H1 (cell line): ENCODE results near the gene FIGNL2. TPM values are rescaled to one million over a fixed set of nuclear protein-coding genes. Genes with fewer than 3 reads are reported as not detected.

ENCODE experiments used
- CTCF ChIA-PET: fragments of 300-600 bp; sonication (Branson Sonifier 250); formaldehyde crosslinking; loops from one replicate; lab custom pipeline; 2021; ENCODE audit not compliant: partially characterized antibody; lab: Charles Lee
- POLR2A ChIA-PET: fragments of 300-600 bp; sonication (Branson Sonifier 250); formaldehyde crosslinking; loops from one replicate; lab custom pipeline; 2021; ENCODE audit warnings: inconsistent platforms; ENCODE audit not compliant: partially characterized antibody; lab: Charles Lee
- DNase-seq, 2 experiments: peaks; one replicate each; pipeline versions ENCODE4 v3.0.0 to v3.0.0-alpha.2; 2010 to 2022; ENCODE audit warnings: low spot score in 2 of 2, low read depth in 1 of 2, mixed read lengths in 1 of 2
- FAIRE-seq: peaks from 2 replicates; lab custom pipeline; 2011; peaks lifted over from hg19 to GRCh38; lab: Jason Lieb, UNC
- H2AFZ ChIP-seq: 2 replicates; pipeline ENCODE4 v1.8.1; 2012; ENCODE audit warnings: low read length, inconsistent platforms
- H2AK5ac ChIP-seq: 2 replicates; pipeline ENCODE4 v1.6.1; 2013; ENCODE audit warnings: low read depth, low read length
- H2BK120ac ChIP-seq: replicated peaks from 2 replicates; pipeline ENCODE3; 2013; ENCODE audit warnings: low read depth, low read length, inconsistent platforms
- H2BK12ac ChIP-seq: 2 replicates; pipeline ENCODE4 v1.6.1; 2013; ENCODE audit warnings: low read depth, low read length
- H2BK15ac ChIP-seq: 2 replicates; pipeline ENCODE4 v1.6.1; 2013; ENCODE audit warnings: low read length
- H2BK20ac ChIP-seq: 2 replicates; pipeline ENCODE4 v1.6.1; 2013; ENCODE audit warnings: low read length
- H2BK5ac ChIP-seq: 2 replicates; pipeline ENCODE4 v1.6.1; 2013; ENCODE audit warnings: low read depth, low read length
- H3K14ac ChIP-seq: 2 replicates; pipeline ENCODE4 v1.6.1; 2013; ENCODE audit warnings: inconsistent platforms; ENCODE audit not compliant: insufficient read length
- H3K18ac ChIP-seq: 2 replicates; pipeline ENCODE4 v1.6.1; 2013; ENCODE audit warnings: low read length; ENCODE audit errors: extremely low read depth
- H3K23ac ChIP-seq: 2 replicates; pipeline ENCODE4 v1.6.1; 2013; ENCODE audit warnings: inconsistent platforms; ENCODE audit not compliant: insufficient read length
- H3K23me2 ChIP-seq: 2 replicates; pipeline ENCODE4 v1.6.1; 2013; ENCODE audit warnings: low read depth, low read length
- H3K27ac ChIP-seq: 2 replicates; pipeline ENCODE4 v1.6.1; 2011; ENCODE audit warnings: low read depth, low read length, inconsistent platforms
- H3K27me3 ChIP-seq, 4 experiments: replicated peaks in 1 of 4; 1 replicate in 1 of 4; 2 replicates in 3 of 4; pipeline versions ENCODE4 v1.6.1 to v1.8.1; 2011 to 2013; ENCODE audit warnings: low read length in 3 of 4, mild to moderate bottlenecking in 3 of 4, inconsistent platforms in 2 of 4, mixed read lengths in 2 of 4, moderate library complexity in 1 of 4; ENCODE audit not compliant: control insufficient read depth in 3 of 4, insufficient read depth in 3 of 4; ENCODE audit errors: extremely low read depth in 1 of 4
- H3K36me3 ChIP-seq, 4 experiments: 2 replicates each; pipeline versions ENCODE4 v1.6.1 to v1.8.1; 2011 to 2013; ENCODE audit warnings: mild to moderate bottlenecking in 4 of 4, low read length in 3 of 4, moderate library complexity in 2 of 4, control low read depth in 1 of 4, inconsistent platforms in 1 of 4; ENCODE audit not compliant: insufficient read depth in 4 of 4, control insufficient read depth in 2 of 4
- H3K4ac ChIP-seq: replicated peaks from 2 replicates; pipeline ENCODE3; 2013; ENCODE audit warnings: low read length, low read depth, mixed read lengths, inconsistent platforms; ENCODE audit not compliant: insufficient read length
- H3K4me1 ChIP-seq, 4 experiments: replicated peaks in 1 of 4; 1 replicate in 1 of 4; 2 replicates in 3 of 4; pipeline versions ENCODE4 v1.6.1 to v1.8.1; 2011 to 2013; ENCODE audit warnings: low read length in 3 of 4, inconsistent platforms in 2 of 4, mixed read lengths in 1 of 4; ENCODE audit not compliant: insufficient read depth in 4 of 4, control insufficient read depth in 3 of 4
- H3K4me2 ChIP-seq, 2 experiments: 2 replicates each; pipeline versions ENCODE4 v1.6.1 to v1.8.1; 2011 to 2013; ENCODE audit warnings: low read depth in 2 of 2, low read length in 2 of 2, control low read depth in 1 of 2, inconsistent platforms in 1 of 2, mild to moderate bottlenecking in 1 of 2; ENCODE audit not compliant: insufficient read depth in 1 of 2
- H3K4me3 ChIP-seq, 4 experiments: fragments of 200-600, 300-600 bp in 1 of 4; sonication (generic), shearing (Covaris generic), sonication (Bioruptor Twin) in 1 of 4; 2 replicates each; pipeline versions ENCODE4 v1.5.1 to v1.8.1; 2011 to 2016; ENCODE audit warnings: low read length in 4 of 4, low read depth in 3 of 4, control low read depth in 2 of 4, inconsistent platforms in 2 of 4, mild to moderate bottlenecking in 2 of 4, mixed read lengths in 1 of 4, moderate library complexity in 1 of 4; ENCODE audit not compliant: insufficient read depth in 2 of 4; ENCODE audit errors: extremely low read depth in 1 of 4
- H3K56ac ChIP-seq: replicated peaks from 2 replicates; pipeline ENCODE3; 2013; ENCODE audit warnings: low read depth, mild to moderate bottlenecking, mixed read lengths, low read length, inconsistent platforms; ENCODE audit not compliant: insufficient read length
- H3K79me1 ChIP-seq: 2 replicates; pipeline ENCODE4 v1.6.1; 2013; ENCODE audit warnings: low read depth, low read length, control low read depth
- H3K79me2 ChIP-seq, 2 experiments: 2 replicates each; pipeline versions ENCODE4 v1.6.1 to v1.8.1; 2012 to 2013; ENCODE audit warnings: low read length in 2 of 2, mild to moderate bottlenecking in 2 of 2, inconsistent platforms in 1 of 2; ENCODE audit not compliant: insufficient read depth in 2 of 2, control insufficient read depth in 1 of 2
- H3K9ac ChIP-seq, 4 experiments: replicated peaks in 1 of 4; 1 replicate in 1 of 4; 2 replicates in 3 of 4; pipeline versions ENCODE4 v1.6.1 to v1.8.1; 2011 to 2013; ENCODE audit warnings: low read depth in 3 of 4, low read length in 3 of 4, control low read depth in 2 of 4, mild to moderate bottlenecking in 2 of 4, moderate library complexity in 2 of 4, inconsistent platforms in 1 of 4; ENCODE audit errors: extremely low read depth in 1 of 4
- H3K9me3 ChIP-seq, 2 experiments: 2 replicates each; pipeline versions ENCODE4 v1.6.1 to v1.8.1; 2012 to 2013; ENCODE audit warnings: mild to moderate bottlenecking in 2 of 2, moderate library complexity in 2 of 2, control low read depth in 1 of 2, inconsistent platforms in 1 of 2, low read depth in 1 of 2, low read length in 1 of 2, mixed read lengths in 1 of 2; ENCODE audit not compliant: insufficient read depth in 2 of 2
- H4K20me1 ChIP-seq, 2 experiments: replicated peaks in 1 of 2; 2 replicates each; pipeline versions ENCODE3 to v1.8.1; 2011 to 2013; ENCODE audit warnings: inconsistent platforms in 2 of 2, low read length in 2 of 2, mild to moderate bottlenecking in 1 of 2; ENCODE audit not compliant: insufficient read depth in 2 of 2, control insufficient read depth in 1 of 2
- H4K5ac ChIP-seq: 2 replicates; pipeline ENCODE4 v1.6.1; 2013; ENCODE audit warnings: low read length, low read depth, mixed read lengths, inconsistent platforms; ENCODE audit not compliant: insufficient read length
- H4K8ac ChIP-seq: 2 replicates; pipeline ENCODE4 v1.8.0; 2013; ENCODE audit warnings: mild to moderate bottlenecking, moderate library complexity, low read length, inconsistent platforms; ENCODE audit not compliant: insufficient read depth; ENCODE audit errors: extremely low read depth
- H4K91ac ChIP-seq: replicated peaks from 2 replicates; pipeline ENCODE3; 2013; ENCODE audit warnings: low read length, mixed read lengths, inconsistent platforms; ENCODE audit not compliant: insufficient read length
- ATF2 ChIP-seq: IDR thresholded peaks from 2 replicates; pipeline ENCODE4 v1.6.1; 2012; ENCODE audit warnings: low read length, inconsistent platforms
- EGR1 ChIP-seq: IDR thresholded peaks from 2 replicates; pipeline ENCODE4 v1.6.1; 2011; ENCODE audit warnings: low read depth, low read length, borderline replicate concordance
- FOSL1 ChIP-seq: IDR thresholded peaks from 2 replicates; pipeline ENCODE4 v1.6.1; 2011; ENCODE audit warnings: mild to moderate bottlenecking, low read depth, low read length, moderate library complexity; ENCODE audit not compliant: insufficient read depth
- HDAC6 ChIP-seq: IDR thresholded peaks from one replicate; pipeline ENCODE4 v1.7.1; 2012; ENCODE audit warnings: low read depth, mild to moderate bottlenecking, inconsistent platforms, low read length, moderate library complexity
- KDM5A ChIP-seq: fragments of 200-600 bp; IDR thresholded peaks from 2 replicates; pipeline ENCODE4 v1.7.1; 2012; ENCODE audit warnings: mild to moderate bottlenecking, low read length, inconsistent platforms, mixed read lengths
- MAFK ChIP-seq: IDR thresholded peaks from 2 replicates; pipeline ENCODE4 v1.6.1; 2012; ENCODE audit warnings: low read depth, mild to moderate bottlenecking, improper control_type of control experiment, low read length
- PHF8 ChIP-seq: fragments of 200-600 bp; sonication (generic); conservative IDR thresholded peaks from 2 replicates; pipeline ENCODE4 v1.7.1; 2012; ENCODE audit warnings: low read depth, mild to moderate bottlenecking, inconsistent platforms, low read length, moderate library complexity
- SIRT6 ChIP-seq: IDR thresholded peaks from one replicate; pipeline ENCODE4 v1.7.1; 2012; ENCODE audit warnings: low read length, inconsistent platforms
- SIX5 ChIP-seq: IDR thresholded peaks from 2 replicates; pipeline ENCODE4 v1.6.1; 2011; ENCODE audit warnings: mild to moderate bottlenecking, low read depth, low read length
- SP4 ChIP-seq: IDR thresholded peaks from 2 replicates; pipeline ENCODE4 v1.6.1; 2012; ENCODE audit warnings: low read length, inconsistent platforms
- SUZ12 ChIP-seq: fragments of 200-600 bp; sonication (generic); IDR thresholded peaks from 2 replicates; pipeline ENCODE4 v1.6.1; 2012; ENCODE audit warnings: mild to moderate bottlenecking, inconsistent platforms, low read length, moderate library complexity, mixed read lengths
- TAF1 ChIP-seq: IDR thresholded peaks from 2 replicates; pipeline ENCODE4 v1.6.1; 2011; ENCODE audit warnings: mild to moderate bottlenecking, low read depth, low read length
- WGBS, 2 experiments: shearing (Covaris generic) in 1 of 2; methylation state at CpG; one replicate each; pipeline versions ENCODE4 v1.1.6 to v1.1.7; 2013 to 2015; ENCODE audit warnings: low lambda C conversion rate in 2 of 2, mixed read lengths in 2 of 2, inconsistent platforms in 1 of 2, low coverage in 1 of 2, missing lambda C conversion rate in 1 of 2; ENCODE audit not compliant: insufficient replicate concordance in 2 of 2, insufficient coverage in 1 of 2, insufficient read length in 1 of 2; ENCODE audit errors: extremely low coverage in 1 of 2, missing lambda C conversion rate in 1 of 2; 5-methylcytosine and 5-hydroxymethylcytosine counted together
- polyA plus RNA-seq, 7 experiments: library from polyadenylated mRNA; depleted of rRNA in 3 of 7; stranded (reverse) in 5 of 7; unstranded in 2 of 7; fragments of >200 nt in 5 of 7; fragments of 200-250 nt in 2 of 7; gene quantifications; 1 replicate in 5 of 7; 2 replicates in 1 of 7; 4 replicates in 1 of 7; pipeline versions ENCODE4 v1.2.1 to v1.2.3, GENCODE V29; 2011 to 2013; ENCODE audit warnings: missing spikeins in 2 of 7, mixed read lengths in 2 of 7
- total RNA-seq: library from RNA; stranded (reverse); fragmentation: NEBNext Ultra II Directional; extraction: Animal tissue kit (Norgen Biotek cat#: 25700); gene quantifications from 2 replicates; pipeline ENCODE4 v1.2.1, GENCODE V29; 2021

The FIGNL2 gene
- total and polyA plus RNA-seq, 2 of the 8 experiments (the other 6 are each of a cell fraction or from before 2014, with no cell fraction given), result 6.5 to 7.1 TPM

GRCh38 chr12:51869496-51869865, 21.0 kb upstream of the FIGNL2 start:
- Histone ChIP-seq H3K23ac (no peak overlapping the region), H3K79me2 (no peaks in the 10 kb centered on the region), H2BK12ac (peak overlapping the region; percentile 85), H4K20me1 (no peaks in the 10 kb centered on the region), H3K27me3 (peaks cover 0 to 29% (median 24%) of the 10 kb centered on the region in 4 experiments; a peak in 6 of 7 replicates), H3K4ac (peak overlapping the region; percentile 5), H3K14ac (no peak overlapping the region), H2BK5ac (0 out of 2 replicates have a peak overlapping the region, but pooled peaks have one; percentile 35), H2BK15ac (peak overlapping the region; percentile 40; the same call in 1 of the 2 replicates), H3K9ac (peak overlapping the region in 2 of 4 experiments; percentile 20 to 31; a peak in 2 of 7 replicates), H3K4me2 (peak overlapping the region; percentile 95 to 96), H4K5ac (peak overlapping the region; percentile 18), H3K79me1 (no peaks in the 10 kb centered on the region), H2AK5ac (no peak overlapping the region), H3K56ac (no peak overlapping the region), H3K23me2 (peaks cover 16% of the 10 kb centered on the region; the same call in 1 of the 2 replicates), H3K9me3 (no peaks in the 10 kb centered on the region), H3K4me3 (peak overlapping the region; percentile 66 to 85 (median 72); a peak in 7 of 8 replicates), H2BK20ac (no peak overlapping the region), H2BK120ac (peak overlapping the region; percentile 82), H3K18ac (peak overlapping the region; percentile 83; the same call in 1 of the 2 replicates), H2AFZ (peak overlapping the region; percentile 36; the same call in 1 of the 2 replicates), H4K8ac (peak overlapping the region; percentile 81; the same call in 1 of the 2 replicates), H3K4me1 (peaks cover 15 to 47% (median 35%) of the 10 kb centered on the region in 4 experiments), H4K91ac (peak overlapping the region; percentile 25), H3K36me3 (no peaks in the 10 kb centered on the region), H3K27ac (no peak overlapping the region)
- TF ChIP-seq PHF8, result no peak
- no peak for TF ChIP-seq EGR1
- TF ChIP-seq KDM5A, result no peak
- TF ChIP-seq HDAC6, result no peak
- TF ChIP-seq SIRT6, result no peak
- TF ChIP-seq SIX5, result no peak
- TF ChIP-seq SUZ12, result peak; percentile 39; the same call in 1 of the 2 replicates
- no peak for TF ChIP-seq FOSL1
- TF ChIP-seq ATF2, result no peak
- no peak for TF ChIP-seq MAFK
- no peak for TF ChIP-seq SP4
- peak; percentile 19; the same call in 1 of the 2 replicates for TF ChIP-seq TAF1
- FAIRE-seq (no peak), DNase-seq (no peak)
- CTCF ChIA-PET, result interaction anchor here (0.6 to 10.6 kb wide), 13 partner anchors 10 to 1389 kb away, joined by 3 to 139 read pairs (median 9); partner anchors contain the start of gene ANKRD33
- POLR2A ChIA-PET, result interaction anchor here (1.0 to 11.2 kb wide), 5 partner anchors 8 to 34 kb away, joined by 3 to 107 read pairs (median 3); partner anchors contain the start of gene FIGNL2
- WGBS, 2 experiments, result 8% methylated on average over 13 of the region's 20 CpGs; no CpG with 5 or more reads in 1 of the 2 experiments
